ENCODE data around the gene RPRD2.
A peak's percentile ranks its signal among the peaks of the same experiment; 100 is the strongest.

RPRD2 gene

DNA sequence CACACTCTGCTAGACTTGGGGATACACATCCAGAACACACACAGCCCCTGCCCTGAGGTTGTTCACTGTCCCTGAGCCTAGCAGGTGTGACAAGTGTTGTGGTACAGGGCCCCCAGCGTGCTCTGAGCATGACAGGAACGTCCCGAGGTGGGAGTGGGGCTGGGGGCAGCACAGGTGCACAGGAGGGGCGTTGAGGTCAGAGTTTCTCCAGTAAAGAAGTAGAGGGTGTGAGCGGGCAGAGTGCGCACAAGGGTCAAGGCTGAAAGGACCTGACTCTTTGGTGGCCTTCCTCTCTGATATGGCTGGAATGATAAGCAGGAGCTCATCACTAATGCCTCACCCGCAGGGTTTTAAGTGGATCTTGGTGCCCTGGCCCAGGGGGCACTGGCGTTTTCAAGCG lies 150.3 kb downstream of the RPRD2 start:
- POLR2A ChIA-PET (ENCODE audit: low non-redundant PET), result no interaction called here

GRCh38 chr1:150514913-150515327 lies 151.0 kb downstream of the RPRD2 start:
- no peak for DNase-seq (ENCODE audit: low spot score)
- ChIA-PET CTCF (interaction anchor here (0.5 to 1.7 kb wide), 6 partner anchors 18 to 95 kb away, joined by 3 to 8 read pairs (median 4); partner anchors contain the start of gene MCL1), POLR2A (ENCODE audit: low non-redundant PET) (interaction anchor here (0.5 to 0.6 kb wide), 2 partner anchors 18 to 53 kb away, joined by 3 read pairs; no protein-coding TSS in a partner anchor)
- H3K27ac ChIP-seq, result peak overlapping the region; percentile 89
- TF ChIP-seq, protein P1, sequence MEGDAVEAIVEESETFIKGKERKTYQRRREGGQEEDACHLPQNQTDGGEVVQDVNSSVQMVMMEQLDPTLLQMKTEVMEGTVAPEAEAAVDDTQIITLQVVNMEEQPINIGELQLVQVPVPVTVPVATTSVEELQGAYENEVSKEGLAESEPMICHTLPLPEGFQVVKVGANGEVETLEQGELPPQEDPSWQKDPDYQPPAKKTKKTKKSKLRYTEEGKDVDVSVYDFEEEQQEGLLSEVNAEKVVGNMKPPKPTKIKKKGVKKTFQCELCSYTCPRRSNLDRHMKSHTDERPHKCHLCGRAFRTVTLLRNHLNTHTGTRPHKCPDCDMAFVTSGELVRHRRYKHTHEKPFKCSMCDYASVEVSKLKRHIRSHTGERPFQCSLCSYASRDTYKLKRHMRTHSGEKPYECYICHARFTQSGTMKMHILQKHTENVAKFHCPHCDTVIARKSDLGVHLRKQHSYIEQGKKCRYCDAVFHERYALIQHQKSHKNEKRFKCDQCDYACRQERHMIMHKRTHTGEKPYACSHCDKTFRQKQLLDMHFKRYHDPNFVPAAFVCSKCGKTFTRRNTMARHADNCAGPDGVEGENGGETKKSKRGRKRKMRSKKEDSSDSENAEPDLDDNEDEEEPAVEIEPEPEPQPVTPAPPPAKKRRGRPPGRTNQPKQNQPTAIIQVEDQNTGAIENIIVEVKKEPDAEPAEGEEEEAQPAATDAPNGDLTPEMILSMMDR (conservative IDR thresholded peaks at IDR 0.05; ENCODE audit: low read depth), result no peak

More for the DNA sequence above, 150.3 kb downstream of the RPRD2 start:
- DNase-seq (ENCODE audit: low spot score), result no peak
- CTCF ChIA-PET, result interaction anchor here (0.5 to 1.7 kb wide), 4 partner anchors 18 to 195 kb away, joined by 3 to 6 read pairs (median 4); no protein-coding TSS in a partner anchor
- TF ChIP-seq, protein P1 (conservative IDR thresholded peaks at IDR 0.05; ENCODE audit: low read depth), result no peak
- peak overlapping the region; percentile 89 for H3K27ac ChIP-seq

GRCh38 chr1:150515328-150516049 lies 151.5 kb downstream of the RPRD2 start, which contains the start of gene FALEC:
Gene FALEC (plus strand): TSS chr1:150515752.
- H3K27ac ChIP-seq, result peak within 1 kb of the TSS; percentile 89
- TF ChIP-seq, protein P1 (conservative IDR thresholded peaks at IDR 0.05; ENCODE audit: low read depth), result no peak
- ChIA-PET CTCF (interaction anchor here (0.6 to 1.6 kb wide), 2 partner anchors 17 to 64 kb away, joined by 3 to 8 read pairs; partner anchors contain the start of gene MCL1), POLR2A (ENCODE audit: low non-redundant PET) (interaction anchor here (0.5 to 0.6 kb wide), 3 partner anchors 18 to 52 kb away, joined by 3 read pairs; no protein-coding TSS in a partner anchor)
- DNase-seq (ENCODE audit: low spot score), result peak; percentile 94

DNA sequence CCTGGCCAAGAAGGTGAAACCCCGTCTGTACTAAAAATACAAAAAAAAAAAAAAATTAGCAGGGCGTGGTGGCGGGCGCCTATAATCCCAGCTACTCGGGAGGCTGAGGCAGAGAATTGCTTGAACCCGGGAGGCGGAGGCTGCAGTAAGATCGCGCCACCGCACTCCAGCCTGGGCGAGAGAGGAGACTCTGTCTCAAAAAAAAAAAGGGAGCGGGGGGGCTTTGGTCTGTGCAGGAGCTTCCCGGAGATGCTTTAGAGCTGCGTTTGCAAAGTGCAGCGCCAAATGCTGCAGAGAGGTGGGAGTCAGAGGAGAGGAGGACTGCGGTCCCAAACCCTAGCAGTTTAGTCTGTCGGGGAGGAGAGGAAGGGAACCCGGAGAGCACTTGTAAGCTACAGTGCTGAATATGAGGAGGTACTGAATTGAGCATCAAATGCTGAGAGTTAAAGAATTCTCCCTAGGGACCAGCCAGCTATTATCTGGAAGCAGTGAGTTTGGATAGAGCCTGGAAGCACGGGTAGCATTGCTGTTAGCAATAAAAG lies 152.2 kb downstream of the RPRD2 start:
- ChIA-PET CTCF (interaction anchor here (1.6 kb wide), 1 partner anchor 17 kb away, joined by 8 read pairs; no protein-coding TSS in a partner anchor), POLR2A (ENCODE audit: low non-redundant PET) (interaction anchor here (0.6 kb wide), 1 partner anchor 25 kb away, joined by 3 read pairs; no protein-coding TSS in a partner anchor)
- DNase-seq (ENCODE audit: low spot score), result no peak
- TF ChIP-seq, protein P1 (conservative IDR thresholded peaks at IDR 0.05; ENCODE audit: low read depth), result no peak
- peak overlapping the region; percentile 89 for H3K27ac ChIP-seq

DNA sequence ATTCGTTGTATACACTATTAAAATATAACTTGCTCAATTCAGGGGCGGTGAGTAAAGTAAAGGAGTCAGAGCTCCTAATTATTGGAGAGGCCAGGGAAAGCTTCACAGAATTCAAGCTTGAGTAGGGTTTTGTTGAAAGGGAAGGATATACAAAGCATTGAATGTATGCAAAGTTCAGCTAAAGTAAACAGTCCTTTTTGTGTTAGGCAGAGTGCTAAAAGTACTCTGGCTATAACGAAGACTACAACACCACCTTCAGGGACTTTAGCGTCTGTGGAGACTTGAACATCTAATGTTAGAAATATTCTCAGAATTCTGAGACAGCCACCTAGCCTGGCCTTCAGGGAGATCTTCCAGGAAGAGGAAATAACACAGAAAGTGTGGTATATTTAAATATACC lies 152.7 kb downstream of the RPRD2 start:
- DNase-seq (ENCODE audit: low spot score), result no peak
- ChIA-PET POLR2A (ENCODE audit: low non-redundant PET) (no interaction called here), CTCF (interaction anchor here (1.6 kb wide), 1 partner anchor 16 kb away, joined by 8 read pairs; no protein-coding TSS in a partner anchor)
- TF ChIP-seq, protein P1 (conservative IDR thresholded peaks at IDR 0.05; ENCODE audit: low read depth), result no peak
- peak overlapping the region; percentile 38 for H3K27ac ChIP-seq

DNA sequence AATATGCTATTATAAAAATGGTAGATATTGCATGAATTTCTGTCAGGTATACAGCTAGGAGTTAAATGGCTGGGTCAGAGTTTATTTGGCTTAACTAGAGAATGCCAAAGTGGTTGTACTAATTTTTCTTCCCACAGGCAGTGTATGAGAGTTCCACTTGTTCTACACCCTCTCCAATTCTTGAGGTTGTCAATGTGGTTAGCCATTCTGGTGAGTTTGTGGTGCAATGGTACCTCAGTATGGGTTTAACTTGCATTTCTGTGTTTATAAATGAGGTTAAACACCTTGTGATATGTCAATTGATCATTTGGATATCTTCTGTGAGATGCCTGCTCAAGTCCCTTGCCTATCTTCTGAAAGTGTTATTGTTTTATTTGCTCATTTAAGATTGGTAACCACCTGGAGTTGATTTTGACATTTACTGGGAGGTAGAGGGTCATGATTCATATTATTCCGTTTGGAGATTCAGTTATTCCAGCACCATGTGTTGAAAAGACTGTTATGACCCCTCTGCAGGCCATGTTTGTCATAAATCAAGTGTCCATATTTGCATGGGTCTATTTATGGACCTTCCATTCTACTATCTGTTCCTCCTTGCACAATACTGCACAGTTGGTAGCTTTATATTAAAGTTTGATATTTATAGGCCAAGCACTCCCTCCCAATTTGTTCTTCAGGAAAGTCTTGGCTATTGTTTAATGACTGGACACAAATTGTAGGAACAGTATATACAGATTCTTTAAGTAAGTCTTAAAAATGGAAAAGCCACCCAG lies 157.4 kb downstream of the RPRD2 start:
- CTCF ChIA-PET, result interaction anchor here (0.6 kb wide), 1 partner anchor 23 kb away, joined by 4 read pairs; no protein-coding TSS in a partner anchor
- TF ChIP-seq, protein P1 (conservative IDR thresholded peaks at IDR 0.05; ENCODE audit: low read depth), result no peak
- no peak overlapping the region for H3K27ac ChIP-seq
- POLR2A ChIA-PET (ENCODE audit: low non-redundant PET), result no interaction called here
- no peak for DNase-seq (ENCODE audit: low spot score)

Data from RWPE1 (cell line).